Measurements from ENCODE around the gene CLDN20. TPM values are rescaled to one million over a fixed set of nuclear protein-coding genes. Genes with fewer than 3 reads are reported as not detected.

CLDN20 gene
- total RNA-seq, 6 donors from 2014 or later = not detected

DNA sequence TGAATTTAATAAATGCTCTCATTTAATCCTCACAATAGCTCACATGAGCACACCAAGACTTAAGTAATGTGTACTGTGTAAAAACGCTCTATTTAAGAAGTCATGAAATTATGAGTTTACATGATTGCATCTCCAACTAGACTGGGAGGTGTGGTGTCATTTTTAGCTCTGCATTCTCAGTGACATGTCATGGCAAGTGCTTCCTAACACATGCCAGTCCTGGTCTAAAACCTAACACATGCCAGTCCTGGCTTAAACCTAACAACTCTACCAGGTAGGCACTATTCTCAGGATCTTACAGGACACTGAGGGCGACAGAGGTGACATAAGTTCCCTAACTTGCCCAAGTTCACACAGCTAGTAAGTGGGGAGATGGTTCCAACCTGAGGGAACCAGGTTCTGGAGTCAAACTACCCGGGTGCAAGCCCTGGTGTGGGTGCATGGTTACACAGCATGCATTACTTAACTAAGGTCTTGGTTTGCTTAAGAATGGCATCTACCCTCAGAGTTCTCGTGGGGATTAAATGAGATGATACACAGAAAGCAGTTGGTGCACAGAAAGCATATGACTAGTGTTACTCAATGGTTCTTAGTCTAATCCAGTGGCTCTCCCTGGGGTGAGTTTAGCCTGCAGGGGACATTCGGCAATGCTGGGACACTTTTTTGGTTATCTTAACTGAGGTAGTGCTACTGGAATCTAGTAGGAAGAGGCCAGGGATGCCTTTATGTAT, 14.7 kb downstream of the CLDN20 start:
- DNase-seq (no peak), ATAC-seq (ENCODE audit: low FRiP score in 2 of 2) (peak in 1 of 2 donors; percentile 34)
- Histone ChIP-seq H3K27me3 (no peaks in the 10 kb centered on the region), H3K9me3 (no peaks in the 10 kb centered on the region), H3K4me3 (no peak overlapping the region), H3K36me3 (peaks cover 0 to 17% (median 0%) of the 10 kb centered on the region in 4 donors), H3K27ac (no peak overlapping the region), H3K4me1 (peaks cover 0 to 5% (median 0%) of the 10 kb centered on the region in 4 donors)
- TF ChIP-seq EP300 (IDR thresholded peaks at IDR 0.05) (no peak), POLR2A (IDR thresholded peaks at IDR 0.05) (no peak), POLR2AphosphoS5 (IDR thresholded peaks at IDR 0.05) (no peak)
- TF ChIP-seq, protein P1, sequence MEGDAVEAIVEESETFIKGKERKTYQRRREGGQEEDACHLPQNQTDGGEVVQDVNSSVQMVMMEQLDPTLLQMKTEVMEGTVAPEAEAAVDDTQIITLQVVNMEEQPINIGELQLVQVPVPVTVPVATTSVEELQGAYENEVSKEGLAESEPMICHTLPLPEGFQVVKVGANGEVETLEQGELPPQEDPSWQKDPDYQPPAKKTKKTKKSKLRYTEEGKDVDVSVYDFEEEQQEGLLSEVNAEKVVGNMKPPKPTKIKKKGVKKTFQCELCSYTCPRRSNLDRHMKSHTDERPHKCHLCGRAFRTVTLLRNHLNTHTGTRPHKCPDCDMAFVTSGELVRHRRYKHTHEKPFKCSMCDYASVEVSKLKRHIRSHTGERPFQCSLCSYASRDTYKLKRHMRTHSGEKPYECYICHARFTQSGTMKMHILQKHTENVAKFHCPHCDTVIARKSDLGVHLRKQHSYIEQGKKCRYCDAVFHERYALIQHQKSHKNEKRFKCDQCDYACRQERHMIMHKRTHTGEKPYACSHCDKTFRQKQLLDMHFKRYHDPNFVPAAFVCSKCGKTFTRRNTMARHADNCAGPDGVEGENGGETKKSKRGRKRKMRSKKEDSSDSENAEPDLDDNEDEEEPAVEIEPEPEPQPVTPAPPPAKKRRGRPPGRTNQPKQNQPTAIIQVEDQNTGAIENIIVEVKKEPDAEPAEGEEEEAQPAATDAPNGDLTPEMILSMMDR (IDR thresholded peaks at IDR 0.05) = no peak
- 95 to 99% methylated on average over 5 of the region's 5 CpGs for WGBS, 2 donors

DNA sequence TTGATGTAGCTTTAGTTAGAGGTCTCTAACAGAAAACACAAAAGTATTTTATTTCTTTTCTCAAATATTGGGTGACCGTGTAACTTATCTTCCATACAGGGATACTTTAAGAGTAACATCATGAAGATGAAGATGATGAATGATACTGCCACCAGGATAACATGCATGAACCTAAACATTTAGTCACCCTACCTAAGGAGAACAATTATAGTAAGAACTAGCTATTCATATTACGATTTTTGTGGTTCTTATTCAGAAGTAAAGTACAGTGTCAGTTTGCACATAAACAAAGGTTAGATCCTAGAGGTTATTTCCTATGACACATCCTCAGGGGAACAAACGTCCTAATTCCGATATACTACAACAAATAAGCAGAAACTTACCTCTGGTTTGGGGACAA, 21.0 kb downstream of the CLDN20 start:
- WGBS, 2 donors = 87 to 88% methylated on average over 4 of the region's 4 CpGs
- H3K4me1 ChIP-seq = no peaks in the 10 kb centered on the region
- H3K27me3 ChIP-seq = no peaks in the 10 kb centered on the region
- ATAC-seq (ENCODE audit: low FRiP score in 2 of 2) = no peak
- no peak overlapping the region for H3K4me3 ChIP-seq
- DNase-seq = no peak
- H3K36me3 ChIP-seq = peaks cover 0 to 40% (median 5%) of the 10 kb centered on the region in 4 donors
- no peaks in the 10 kb centered on the region for H3K9me3 ChIP-seq
- TF ChIP-seq POLR2A (IDR thresholded peaks at IDR 0.05) (no peak), POLR2AphosphoS5 (IDR thresholded peaks at IDR 0.05) (no peak), EP300 (IDR thresholded peaks at IDR 0.05) (no peak)
- TF ChIP-seq, protein P1 (IDR thresholded peaks at IDR 0.05) = no peak
- H3K27ac ChIP-seq = no peak overlapping the region

DNA sequence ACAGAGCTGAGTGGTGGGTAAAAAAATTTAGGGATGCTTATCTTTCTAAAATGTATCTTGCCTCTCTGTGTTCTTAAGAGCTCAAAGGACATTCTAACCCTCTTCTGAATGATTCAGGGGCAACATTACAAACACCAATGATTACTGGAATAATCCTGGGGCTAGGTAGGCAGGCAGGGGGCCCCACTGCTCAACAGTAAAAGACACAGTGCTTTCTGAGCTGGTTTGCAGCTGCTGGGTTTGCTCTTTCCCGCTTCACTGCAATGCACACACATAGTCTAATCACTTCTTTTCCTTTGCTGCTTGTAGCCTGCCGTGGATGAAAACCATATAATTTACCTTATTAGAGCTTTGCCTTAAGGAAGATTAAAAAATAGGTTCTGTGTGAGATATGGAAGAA, 23.9 kb downstream of the CLDN20 start:
- WGBS, 2 donors = 82 to 95% methylated on average over 2 of the region's 2 CpGs
- TF ChIP-seq POLR2AphosphoS5 (IDR thresholded peaks at IDR 0.05) (no peak), POLR2A (IDR thresholded peaks at IDR 0.05) (no peak), EP300 (IDR thresholded peaks at IDR 0.05) (no peak)
- TF ChIP-seq, protein P1 (IDR thresholded peaks at IDR 0.05) = no peak
- Histone ChIP-seq H3K27me3 (no peaks in the 10 kb centered on the region), H3K4me3 (no peak overlapping the region), H3K27ac (no peak overlapping the region), H3K4me1 (no peaks in the 10 kb centered on the region), H3K9me3 (no peaks in the 10 kb centered on the region), H3K36me3 (peaks cover 0 to 42% (median 9%) of the 10 kb centered on the region in 4 donors)
- ATAC-seq (ENCODE audit: low FRiP score in 2 of 2) (no peak), DNase-seq (no peak)

DNA sequence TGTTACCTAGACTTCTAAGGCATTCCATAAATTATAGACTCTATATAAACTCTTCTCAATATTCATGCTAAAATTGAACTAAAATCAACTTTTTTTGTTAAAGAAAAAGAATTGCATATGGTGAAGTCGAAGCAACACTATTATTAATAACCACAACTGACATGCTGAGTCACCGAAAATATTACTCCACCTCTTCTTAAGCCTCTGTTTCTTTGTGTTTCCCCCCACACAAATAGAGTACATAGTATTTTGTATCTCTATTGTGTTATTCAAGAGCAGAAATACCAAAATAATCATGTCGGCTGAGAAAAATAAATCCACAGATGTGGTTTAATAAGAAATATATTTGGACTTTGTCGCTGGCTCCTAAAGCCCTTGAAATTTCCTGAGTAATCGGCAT, 26.7 kb downstream of the CLDN20 start:
- H3K9me3 ChIP-seq = no peaks in the 10 kb centered on the region
- 94 to 96% methylated on average over 5 of the region's 5 CpGs for WGBS, 2 donors
- H3K36me3 ChIP-seq = peaks cover 0 to 24% (median 10%) of the 10 kb centered on the region in 4 donors
- H3K4me1 ChIP-seq = no peaks in the 10 kb centered on the region
- H3K4me3 ChIP-seq = no peak overlapping the region
- no peaks in the 10 kb centered on the region for H3K27me3 ChIP-seq
- ATAC-seq (ENCODE audit: low FRiP score in 2 of 2) (no peak), DNase-seq (no peak)
- no peak overlapping the region for H3K27ac ChIP-seq
- TF ChIP-seq, protein P1 (IDR thresholded peaks at IDR 0.05) = no peak
- TF ChIP-seq POLR2AphosphoS5 (IDR thresholded peaks at IDR 0.05) = no peak
- TF ChIP-seq POLR2A (IDR thresholded peaks at IDR 0.05) = no peak
- no peak for TF ChIP-seq EP300 (IDR thresholded peaks at IDR 0.05)

DNA sequence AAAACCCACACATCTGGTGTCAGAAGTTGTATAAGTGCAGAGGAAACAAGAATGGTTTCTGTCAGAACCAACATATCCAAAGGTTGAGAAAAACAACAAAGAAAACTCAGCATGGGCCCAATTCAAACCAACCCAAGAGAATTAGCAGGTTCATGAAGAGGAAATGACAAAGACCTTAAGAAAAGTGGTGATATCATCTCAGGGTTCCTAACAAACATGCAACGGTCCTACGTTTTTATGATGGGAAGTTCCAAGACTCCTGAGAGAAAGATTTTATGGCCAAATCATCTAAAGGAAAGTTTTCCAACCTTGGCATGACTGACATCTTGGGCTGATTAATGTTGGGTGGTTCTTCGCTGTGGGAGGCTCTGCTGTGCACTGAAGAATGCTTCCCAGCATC, 27.5 kb downstream of the CLDN20 start:
- 91 to 97% methylated on average over 3 of the region's 3 CpGs for WGBS, 2 donors
- peaks cover 0 to 32% (median 13%) of the 10 kb centered on the region in 4 donors for H3K36me3 ChIP-seq
- no peak for DNase-seq
- no peak for TF ChIP-seq POLR2AphosphoS5 (IDR thresholded peaks at IDR 0.05)
- TF ChIP-seq, protein P1 (IDR thresholded peaks at IDR 0.05) = no peak
- TF ChIP-seq EP300 (IDR thresholded peaks at IDR 0.05) = no peak
- TF ChIP-seq POLR2A (IDR thresholded peaks at IDR 0.05) = no peak
- H3K9me3 ChIP-seq = no peaks in the 10 kb centered on the region
- ATAC-seq (ENCODE audit: low FRiP score in 2 of 2) = no peak
- no peaks in the 10 kb centered on the region for H3K4me1 ChIP-seq
- H3K27ac ChIP-seq = no peak overlapping the region
- H3K4me3 ChIP-seq = no peak overlapping the region
- H3K27me3 ChIP-seq = no peaks in the 10 kb centered on the region

Data from upper lobe of left lung (tissue), 6 donors.